Sigmoid colon (tissue), 4 donors: Measurements from ENCODE around the gene TRAF7.

Experiments
- EP300 ChIP-seq, 4 donors: sonication (generic); formaldehyde crosslinking; IDR thresholded peaks; one replicate each; pipeline ENCODE4 v1.6.1; 2017; ENCODE audit warnings: antibody characterized with exemption in 4 of 4
- POLR2AphosphoS5 ChIP-seq, 4 donors: sonication (generic); formaldehyde crosslinking; IDR thresholded peaks; one replicate each; pipeline ENCODE4 v1.6.1; 2017; ENCODE audit warnings: antibody characterized with exemption in 4 of 4
- TF ChIP-seq, protein P1 (sequence below), 4 experiments: fragments of 450-650 bp in 3 of 4; fragments of 200-600 bp in 1 of 4; IDR thresholded peaks; one replicate each; pipeline ENCODE4 v1.5.1; 2016 to 2019; ENCODE audit warnings: antibody characterized with exemption in 4 of 4, mild to moderate bottlenecking in 3 of 4, moderate library complexity in 2 of 4

DNA sequence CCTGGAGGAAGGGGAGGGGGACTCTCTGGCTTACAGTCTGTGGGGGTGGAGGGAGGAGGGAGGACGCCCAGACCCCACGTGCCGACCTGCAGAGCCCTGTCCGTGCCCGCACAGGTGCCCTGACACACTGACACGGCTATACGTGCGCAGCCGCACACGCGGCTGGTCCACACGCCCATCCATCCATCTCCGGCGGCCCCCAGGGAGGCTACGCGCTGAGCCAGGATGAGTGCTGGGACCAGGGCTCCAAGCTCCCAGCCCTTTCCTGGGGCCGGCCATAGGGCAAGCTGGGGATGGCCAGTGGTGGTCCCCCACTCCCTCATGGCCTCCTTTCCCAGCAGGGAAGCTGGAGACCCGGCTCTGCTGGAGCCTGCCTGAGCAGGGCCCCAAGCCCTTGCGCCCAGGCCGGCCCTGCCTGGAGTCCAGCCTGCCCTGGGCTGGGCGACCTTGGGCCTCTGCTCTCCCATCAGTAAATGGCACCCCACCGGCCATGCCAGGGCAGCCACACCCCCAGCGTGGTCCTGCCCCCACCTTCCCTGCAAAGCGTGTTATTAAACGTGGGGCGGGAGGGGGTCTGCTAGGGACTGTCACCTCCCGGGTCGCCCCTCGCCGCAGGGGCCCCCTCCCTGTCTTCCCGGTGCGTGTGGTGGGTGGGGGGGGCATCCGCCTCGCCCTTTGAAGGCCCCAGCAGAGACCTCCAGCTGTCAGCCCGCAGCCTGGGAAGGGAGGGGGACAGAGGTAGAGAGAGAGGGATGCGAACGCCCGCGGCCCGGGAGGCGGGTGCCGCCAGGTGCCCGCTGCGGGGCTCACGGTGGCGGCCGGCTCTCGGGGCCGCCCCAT, 40.0 kb downstream of the TRAF7 start:
- TF ChIP-seq, protein P1, sequence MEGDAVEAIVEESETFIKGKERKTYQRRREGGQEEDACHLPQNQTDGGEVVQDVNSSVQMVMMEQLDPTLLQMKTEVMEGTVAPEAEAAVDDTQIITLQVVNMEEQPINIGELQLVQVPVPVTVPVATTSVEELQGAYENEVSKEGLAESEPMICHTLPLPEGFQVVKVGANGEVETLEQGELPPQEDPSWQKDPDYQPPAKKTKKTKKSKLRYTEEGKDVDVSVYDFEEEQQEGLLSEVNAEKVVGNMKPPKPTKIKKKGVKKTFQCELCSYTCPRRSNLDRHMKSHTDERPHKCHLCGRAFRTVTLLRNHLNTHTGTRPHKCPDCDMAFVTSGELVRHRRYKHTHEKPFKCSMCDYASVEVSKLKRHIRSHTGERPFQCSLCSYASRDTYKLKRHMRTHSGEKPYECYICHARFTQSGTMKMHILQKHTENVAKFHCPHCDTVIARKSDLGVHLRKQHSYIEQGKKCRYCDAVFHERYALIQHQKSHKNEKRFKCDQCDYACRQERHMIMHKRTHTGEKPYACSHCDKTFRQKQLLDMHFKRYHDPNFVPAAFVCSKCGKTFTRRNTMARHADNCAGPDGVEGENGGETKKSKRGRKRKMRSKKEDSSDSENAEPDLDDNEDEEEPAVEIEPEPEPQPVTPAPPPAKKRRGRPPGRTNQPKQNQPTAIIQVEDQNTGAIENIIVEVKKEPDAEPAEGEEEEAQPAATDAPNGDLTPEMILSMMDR (IDR thresholded peaks at IDR 0.05): no peak
- TF ChIP-seq POLR2AphosphoS5 (IDR thresholded peaks at IDR 0.05): no peak
- no peak for TF ChIP-seq EP300 (IDR thresholded peaks at IDR 0.05)
